Measurements from ENCODE around the gene PRKCB.
A peak's percentile ranks its signal among the peaks of the same experiment; 100 is the strongest.

The PRKCB gene

DNA sequence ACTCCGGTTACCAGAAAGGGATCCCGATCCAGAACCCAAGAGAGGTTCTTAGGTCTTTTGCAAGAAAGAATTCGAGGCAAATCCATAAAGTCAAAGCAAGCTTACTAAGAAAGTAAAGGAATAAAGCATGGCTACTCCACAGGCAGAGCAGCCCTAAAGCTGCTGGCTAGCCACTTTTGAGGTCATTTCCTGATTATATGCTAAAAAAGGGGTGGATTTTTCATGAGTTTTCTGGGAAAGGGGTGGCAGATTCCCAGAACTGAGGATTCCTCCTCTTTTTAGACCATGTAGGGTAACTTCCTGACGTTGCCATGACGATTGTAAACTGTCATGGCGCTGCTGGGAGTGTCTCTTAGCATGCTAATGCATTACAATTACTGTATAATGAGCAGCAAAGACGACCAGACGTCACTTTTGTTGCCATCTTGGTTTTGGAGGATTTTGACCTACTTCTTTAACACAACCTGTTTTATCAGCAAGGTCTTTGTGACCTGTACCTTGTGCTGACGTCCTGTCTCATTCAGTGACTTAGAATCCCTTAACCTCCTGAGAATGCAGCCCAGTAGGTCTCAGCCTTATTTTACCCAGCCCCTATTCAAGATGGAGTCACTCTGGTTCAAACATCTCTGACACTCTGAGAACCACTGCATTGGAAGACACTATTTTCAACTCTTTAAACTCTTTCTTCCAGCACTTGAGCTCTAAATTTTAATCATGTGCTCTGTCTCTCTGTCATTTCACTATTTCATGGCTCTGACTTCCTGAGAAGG lies 216.7 kb downstream of the PRKCB start:
- DNase-seq, result no peak

DNA sequence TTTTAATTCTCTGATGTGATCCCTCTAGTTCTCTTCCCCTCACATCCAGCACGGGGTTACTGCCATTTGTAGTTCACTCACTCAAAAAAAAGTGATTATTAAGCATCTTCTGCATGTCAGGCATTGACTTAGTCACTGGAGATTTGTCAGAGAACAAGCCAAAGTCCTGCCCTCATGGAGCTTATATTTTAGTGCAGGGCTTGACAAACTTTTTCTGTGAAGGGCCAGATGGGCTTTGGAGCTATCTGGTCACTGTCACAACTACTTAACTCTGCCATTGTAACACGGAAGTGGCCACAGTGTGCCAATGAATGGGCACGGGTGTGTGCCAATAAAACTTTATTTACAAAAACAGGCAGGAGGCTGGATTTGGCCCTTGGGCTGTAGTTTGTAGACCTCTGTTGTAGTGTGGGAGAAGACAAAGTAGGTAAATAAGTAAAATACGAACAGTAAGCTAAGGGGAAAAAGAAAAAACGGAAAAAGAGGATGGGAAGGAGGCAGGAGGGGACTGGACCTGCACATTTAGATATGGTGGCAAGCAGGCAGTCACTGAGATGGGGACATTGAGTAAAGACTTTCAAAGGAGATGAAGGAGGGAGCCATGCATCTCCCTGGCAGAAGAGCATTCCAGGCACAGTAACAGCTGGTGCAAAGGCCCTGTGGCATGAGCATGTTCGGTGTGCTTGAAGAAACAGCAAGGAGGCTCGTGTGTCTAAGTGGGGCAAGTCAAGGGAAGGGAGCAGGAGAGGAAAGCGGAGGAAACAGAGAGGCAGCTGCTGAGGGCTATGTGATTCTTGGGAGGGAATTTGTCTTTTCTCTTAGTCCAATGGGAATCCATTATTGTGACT lies 217.5 kb downstream of the PRKCB start:
- DNase-seq, result no peak

DNA sequence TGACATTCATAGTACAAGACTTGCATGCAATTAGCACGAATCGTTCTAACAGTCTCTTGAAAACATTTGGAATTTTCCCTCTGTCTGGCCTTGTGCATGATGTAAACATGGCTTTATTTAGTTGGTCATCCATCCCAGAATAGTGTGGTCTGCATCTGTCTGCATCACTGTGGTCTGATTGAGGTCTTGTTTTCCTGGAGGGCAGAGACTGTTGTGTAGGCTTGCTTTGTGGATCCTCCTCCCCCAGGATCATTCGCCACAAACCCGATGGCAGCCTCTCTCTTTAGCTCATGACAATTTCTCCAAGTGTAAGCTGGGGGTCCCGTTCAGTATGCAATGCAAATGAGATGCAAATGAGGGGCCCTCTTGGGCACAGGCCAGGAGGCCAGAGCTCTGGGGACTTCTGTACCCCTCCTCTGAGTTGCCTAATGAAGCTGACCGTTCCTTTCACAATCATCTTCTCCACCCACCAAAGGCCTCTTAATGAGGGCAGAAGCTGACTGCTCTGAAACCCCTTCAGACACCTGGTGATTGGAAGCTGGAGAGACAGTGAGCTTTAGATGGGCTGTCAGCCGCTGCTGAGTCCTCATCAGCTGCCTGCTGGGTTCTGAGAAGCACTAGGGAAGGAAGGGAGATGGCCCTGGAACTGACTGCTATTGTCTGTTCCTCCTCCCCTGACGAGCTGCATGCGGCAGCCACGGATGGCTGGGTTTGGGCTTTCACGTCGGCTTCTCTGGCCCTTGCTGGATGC lies 219.1 kb downstream of the PRKCB start:
- peak; percentile 89 for DNase-seq

DNA sequence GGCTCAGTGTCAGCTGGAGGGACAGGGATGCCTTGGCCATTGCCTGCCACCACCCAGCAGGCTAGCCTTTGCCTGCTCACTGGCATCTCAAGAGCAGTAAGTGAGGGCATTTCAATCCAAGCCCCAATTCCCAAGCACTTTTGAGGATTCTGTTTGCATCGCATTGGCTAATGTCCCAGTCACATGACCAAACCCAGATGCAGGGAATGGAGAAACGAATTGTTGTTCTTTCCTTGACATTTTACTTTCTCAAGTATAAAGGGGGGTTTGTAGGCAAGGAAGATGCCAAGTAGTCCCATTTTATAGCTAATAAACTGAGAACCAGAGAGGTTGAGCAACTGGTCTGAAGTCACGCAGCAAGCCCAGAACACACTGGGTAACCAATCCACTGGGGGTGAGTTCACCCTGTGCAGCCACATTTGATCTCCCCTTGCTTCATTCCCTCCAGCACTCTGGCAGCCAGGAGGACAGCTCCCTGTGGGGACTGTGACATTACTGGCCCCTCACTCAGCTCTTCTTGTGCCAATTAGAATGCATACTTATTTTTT lies 226.6 kb downstream of the PRKCB start:
- DNase-seq, result no peak

DNA sequence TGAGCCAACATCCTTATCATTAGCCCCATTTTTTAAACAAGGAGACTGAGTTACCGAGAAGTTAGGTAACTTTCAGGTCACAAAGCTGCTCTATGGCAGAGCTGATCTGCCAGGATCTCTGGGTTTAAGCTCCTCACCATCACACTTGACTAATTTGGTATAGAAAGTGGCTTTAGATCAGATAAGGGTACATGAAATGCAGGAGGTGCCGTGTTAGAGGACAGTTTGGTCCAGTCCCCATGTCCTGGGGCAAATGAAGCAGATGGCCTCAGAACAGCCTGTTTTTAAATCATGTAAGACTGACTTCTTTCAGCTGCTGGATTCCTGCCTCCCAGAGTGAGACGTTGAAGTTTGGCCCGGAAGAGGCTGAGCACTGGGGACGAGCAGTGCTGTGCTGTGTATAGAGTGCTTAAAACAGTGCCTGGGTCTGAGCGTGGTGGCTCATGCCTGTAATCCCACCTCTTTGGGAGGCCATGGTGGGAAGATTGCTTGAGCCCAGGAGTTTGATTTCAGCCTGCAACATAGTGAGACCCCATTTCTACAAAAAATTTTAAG lies 233.3 kb downstream of the PRKCB start:
- DNase-seq, result no peak

DNA sequence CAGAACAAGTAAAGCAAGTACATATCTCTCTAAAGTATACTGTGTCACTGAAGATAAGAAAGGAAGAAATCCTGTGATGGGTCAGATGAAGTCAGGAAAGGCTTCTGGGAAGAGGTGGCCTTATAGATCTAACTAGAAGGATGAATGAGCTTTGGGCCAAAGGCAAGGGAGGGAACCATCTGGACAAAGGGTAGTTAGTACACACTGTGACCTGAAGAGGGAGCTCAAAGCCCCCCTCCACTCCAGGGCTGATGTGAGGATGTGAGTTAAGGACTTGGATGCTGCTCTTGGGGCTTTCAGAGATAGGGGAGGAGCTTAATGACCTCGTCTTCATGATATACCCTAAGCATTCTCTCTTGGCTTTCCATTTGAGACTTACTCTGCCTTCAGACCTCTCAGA lies 235.1 kb downstream of the PRKCB start:
- peak; percentile 62 for DNase-seq

DNA sequence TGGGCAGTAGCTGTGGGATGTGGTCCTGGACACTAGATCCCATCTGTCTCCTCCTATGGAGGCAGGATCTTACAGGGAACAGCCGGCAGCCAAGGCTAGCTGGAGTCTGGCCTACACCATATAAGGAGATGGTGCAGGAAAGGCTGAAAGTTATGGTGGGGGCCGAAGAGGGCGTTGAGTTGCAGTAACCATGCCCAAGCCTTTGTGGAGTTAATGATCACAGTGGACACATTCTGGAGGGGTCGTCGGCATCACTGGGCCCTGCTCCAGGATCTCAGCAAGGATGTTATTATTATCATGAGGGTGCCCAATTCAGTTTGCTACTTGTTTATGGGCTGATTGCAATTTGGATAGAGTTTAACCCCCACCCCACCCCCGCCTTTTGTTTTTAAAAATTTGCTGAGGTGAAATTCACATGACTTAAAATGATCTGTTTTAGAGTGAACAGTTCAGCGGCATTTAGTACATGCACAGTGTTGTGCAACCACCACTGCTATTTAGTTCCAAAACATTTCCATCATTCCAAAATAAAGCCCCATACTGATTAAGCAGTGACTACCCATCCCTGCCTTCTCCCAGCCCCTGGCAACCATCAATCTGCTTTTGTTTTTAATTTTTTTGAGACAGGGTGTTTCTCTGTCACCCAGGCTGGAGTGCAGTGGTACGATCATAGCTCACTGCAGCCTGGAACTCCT lies 236.0 kb downstream of the PRKCB start:
- DNase-seq, result no peak

DNA sequence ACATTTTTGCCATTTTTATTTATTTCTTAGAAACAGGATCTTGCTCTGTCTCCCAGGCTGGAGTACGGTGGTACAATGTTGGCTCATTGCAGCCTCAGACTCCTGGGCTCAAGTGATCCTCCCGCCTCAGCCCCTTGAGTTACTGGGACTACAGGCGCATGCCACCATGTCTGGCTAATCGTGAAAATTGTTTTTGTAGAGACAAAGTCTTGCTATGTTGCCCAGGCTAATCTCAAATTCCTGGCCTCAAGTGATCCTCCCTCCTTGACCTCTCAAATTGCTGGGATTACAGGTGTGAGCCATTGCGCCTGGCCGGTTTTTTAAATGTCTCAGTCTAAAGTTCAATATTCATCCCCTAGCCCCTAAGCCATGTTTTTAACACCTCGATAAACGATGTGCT lies 237.5 kb downstream of the PRKCB start:
- DNase-seq, result no peak

DNA sequence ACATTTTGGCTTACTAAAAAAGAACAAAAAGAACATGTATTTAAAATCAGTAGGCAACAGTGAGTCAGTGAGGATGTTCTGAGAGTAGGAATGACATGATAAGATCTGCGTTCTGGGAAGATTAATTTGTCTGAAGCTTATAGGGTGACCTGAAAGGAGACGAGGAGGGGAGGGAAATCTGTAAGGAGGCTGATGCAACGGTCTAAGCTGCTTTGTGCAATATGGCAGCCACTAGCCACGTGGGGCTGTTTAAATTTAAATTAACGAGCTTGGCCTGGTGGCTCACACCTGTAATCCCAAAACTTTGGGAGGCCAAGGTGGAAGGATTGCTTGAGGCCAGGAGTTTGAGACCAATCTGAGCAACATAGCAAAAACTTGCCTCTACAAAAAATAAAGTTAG lies 238.8 kb downstream of the PRKCB start:
- DNase-seq, result no peak

DNA sequence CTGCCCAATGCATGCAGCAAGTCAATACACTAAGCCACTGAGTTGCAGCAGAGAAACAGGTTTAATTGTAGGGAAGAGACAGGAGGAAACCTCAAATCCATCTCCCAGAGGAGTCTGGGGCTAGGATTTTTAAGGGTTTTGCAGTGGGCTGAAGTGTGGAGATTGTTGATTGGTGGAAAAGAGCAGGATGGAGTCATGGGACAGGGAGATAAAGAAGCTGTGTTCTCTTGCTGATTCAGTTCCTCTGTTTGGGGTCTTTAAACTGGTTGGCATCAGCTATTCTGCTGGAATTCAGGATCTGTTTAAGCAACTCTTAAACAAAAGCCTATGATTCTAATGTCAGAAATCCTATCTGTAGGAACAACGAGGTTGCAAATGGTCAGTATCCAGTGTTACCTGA lies 239.5 kb downstream of the PRKCB start:
- no peak for DNase-seq

DNA sequence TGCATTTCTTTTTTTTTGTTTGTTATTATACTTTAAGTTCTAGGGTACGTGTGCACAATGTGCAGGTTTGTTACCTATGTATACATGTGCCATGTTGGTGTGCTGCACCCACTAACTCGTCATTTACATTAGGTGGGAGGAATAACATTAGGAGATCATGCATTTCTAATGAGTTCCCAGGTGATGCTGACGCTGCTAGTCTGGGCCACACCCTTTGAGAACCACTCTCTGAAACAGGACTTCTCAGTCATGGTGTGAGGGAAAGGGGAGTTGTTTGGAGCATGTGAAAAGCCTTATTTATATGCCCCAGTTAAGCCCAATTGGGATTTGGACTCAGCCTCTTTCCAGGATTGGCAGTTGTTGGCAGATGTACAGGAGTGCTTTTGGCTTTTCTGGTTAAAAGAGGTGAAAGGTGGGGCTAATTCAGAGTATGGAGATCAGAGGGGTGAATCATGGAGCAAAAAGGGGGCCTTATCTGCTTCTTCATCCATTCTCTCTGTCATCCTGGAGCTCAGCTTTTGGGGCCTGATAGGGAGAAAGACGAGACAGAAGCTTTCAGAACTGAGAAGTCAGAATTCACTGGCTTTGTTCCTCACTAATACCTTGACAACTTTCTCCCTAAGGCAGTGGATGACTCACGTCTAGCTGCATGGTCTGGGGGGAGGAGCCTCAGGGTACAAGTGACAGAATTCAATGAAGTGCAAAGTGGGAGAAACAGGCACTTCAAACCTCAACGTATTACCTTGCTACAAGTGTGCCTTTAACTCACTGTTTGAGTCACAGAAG lies 240.3 kb downstream of the PRKCB start:
- DNase-seq, result no peak

DNA sequence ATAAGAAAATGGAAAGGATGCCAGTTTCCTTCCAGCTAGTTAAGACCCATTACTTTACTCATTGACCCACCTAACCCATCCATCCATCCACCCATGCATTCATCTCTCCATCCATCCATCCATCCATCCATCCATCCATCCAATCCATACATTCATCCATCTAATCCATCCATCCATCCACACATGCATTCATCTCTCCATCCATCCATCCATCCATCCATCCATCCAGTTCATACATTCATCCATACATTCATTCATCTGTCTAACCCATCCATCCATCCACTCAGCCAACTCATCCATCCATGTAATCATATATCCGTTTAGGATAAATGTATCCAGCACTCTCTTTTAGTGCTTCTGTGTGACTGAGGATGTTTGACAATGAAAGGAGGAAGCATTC lies 241.5 kb downstream of the PRKCB start:
- no peak for DNase-seq

DNA sequence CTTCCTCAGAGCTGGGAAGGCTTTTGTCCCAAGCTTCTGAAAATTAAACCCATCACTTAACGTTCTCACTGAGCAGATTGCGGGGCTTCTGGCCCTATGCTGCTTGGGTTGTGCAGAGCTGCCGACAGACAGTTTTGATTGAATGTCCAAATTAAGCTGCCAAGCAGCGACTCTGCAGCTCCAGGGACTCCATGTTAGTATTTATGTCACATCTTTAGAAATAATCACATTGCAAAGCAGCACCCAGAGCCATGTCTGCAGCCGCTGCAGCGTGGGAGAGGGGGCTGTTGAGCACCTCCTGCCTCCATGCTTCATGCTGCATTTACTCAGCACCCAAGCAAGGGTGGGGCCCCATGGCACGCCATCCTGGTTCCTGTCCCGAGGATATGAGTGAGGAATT lies 242.2 kb downstream of the PRKCB start:
- DNase-seq, result no peak

DNA sequence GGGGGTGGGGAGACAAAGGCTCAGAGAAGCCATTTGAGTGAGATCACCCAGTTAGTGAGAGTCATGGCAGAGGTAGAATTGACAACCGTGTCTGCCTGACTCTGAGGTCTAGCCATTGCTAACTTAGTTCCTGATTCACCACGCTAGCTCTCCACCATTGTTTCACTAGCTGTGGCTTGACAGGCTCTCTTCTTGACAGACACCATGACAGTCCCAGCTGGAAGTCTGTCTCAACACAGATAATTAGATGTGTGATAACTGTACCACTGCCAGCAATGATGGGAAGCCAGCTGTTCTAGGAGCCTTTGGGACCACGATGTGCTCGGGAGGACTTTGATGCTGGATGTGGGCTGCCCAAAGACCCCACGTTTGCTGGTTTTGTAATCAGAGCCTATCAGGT lies 249.9 kb downstream of the PRKCB start:
- no peak for DNase-seq

DNA sequence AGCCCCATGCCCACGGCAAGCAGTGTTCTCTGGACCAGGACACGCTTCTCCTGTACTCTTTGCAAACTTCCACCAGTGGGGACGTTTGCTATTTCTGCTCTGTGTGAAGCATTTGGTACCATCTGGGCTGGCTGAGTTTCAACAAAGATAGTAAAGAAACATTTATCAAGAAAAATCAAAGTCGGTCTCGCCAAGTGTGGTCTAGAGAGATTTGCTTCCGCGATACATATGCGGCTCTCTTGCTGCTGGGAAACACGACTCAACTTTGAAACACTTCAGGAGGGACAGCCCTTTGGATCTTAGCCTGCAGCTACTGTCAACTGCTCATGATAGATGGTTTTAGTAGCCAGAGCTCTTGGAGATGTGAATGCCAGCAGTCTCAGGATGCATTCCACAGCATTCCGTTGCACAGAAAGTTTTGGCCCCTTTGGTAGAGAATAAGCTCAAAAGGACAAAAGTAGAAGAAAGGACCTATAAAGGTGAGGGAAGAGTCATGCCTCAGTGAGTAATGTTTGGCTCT lies 252.2 kb downstream of the PRKCB start:
- no peak for DNase-seq

DNA sequence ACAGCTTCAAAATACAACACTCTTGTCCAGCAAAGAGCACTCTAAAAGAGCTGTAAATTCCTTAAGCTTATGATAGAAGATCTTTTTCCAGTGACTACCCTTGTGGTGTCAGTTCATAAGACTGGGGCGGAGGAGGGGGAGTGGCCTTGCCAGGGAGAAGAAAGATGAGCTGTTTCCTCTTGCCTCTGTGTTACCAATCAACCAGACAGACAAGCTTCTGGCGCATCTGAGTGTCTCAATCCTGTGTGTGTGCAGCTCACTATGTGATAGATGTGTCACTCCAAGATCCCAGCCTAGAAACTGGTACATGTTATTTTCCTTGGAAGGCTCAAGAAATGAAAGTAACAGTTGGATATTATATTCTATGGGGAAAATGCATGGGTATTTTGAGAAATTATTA lies 253.0 kb downstream of the PRKCB start:
- DNase-seq, result no peak

DNA sequence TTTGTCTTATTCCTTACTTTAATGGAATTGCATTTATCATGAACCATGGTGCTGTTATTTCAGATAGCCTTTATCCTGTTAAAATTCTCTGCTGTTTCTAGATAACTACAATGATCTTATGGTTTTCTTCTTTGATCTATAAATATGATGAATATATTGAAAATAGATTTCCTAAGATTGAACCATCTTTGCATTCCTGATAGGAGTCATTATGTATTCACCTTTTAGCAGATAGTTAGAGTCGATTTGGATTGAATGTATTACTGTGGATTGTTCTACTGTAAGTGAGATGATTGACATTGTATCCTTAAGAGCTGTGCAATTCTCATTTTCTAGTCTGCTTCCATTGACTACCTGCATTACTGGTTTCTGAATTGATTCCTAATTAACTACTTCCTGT lies 255.3 kb downstream of the PRKCB start:
- no peak for DNase-seq

DNA sequence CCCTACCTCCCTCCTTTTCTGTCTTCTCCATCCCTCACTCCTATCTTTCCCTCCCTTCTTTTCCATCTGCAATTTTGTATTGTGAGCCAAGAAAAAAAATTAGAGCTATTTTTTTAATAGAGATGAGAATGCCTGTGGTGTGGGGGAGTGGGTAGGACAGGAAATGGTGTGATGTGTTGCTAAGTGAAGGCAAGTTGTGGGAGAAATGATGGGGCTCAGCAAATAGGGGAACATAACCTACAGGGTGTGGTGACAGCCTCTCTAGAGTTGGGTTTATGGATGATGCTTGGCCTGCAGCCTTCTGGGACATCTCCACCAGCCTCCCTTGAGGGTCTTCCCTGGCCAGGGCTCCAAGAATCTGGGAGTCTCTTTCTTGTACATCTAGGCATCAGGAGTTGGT lies 257.3 kb downstream of the PRKCB start:
- no peak for DNase-seq

DNA sequence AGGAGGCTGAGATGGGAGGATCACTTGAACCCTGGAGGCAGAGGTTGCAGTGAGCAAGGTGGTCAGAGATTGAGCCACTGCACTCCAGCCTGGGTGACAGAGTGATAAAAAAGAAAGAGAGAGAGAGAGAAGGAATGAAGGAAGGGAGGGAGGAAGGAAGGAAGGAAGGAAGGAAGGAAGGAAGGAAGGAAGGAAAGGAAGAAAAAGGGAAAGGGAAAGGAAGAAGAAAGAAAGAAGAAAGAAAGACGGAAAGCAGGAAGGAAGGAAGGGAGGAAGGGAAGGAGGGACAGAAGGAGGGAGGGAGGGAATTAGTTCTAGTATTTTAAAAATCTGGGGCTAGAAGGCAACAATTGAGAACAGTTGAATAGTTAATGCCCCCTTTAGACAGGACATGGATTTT lies 258.9 kb downstream of the PRKCB start:
- DNase-seq, result no peak

DNA sequence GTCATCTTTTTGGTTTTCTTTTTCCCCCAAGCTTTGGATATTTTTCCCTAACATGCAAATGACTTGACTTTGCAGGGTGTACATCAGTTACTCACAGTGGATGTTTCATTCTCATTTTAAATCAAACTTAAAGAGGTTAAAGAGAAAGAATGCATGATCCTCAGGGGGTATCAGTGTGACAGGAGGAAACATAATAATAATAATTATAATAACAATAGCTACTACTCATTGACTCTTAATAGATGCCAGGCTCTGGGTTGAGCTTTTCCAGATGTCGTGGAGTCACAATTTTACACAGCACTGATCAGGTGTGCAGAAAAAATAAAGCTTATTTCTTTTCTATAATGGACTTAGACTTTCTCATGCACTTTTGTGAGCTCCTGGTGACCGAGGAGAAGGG lies 263.1 kb downstream of the PRKCB start:
- no peak for DNase-seq

DNA sequence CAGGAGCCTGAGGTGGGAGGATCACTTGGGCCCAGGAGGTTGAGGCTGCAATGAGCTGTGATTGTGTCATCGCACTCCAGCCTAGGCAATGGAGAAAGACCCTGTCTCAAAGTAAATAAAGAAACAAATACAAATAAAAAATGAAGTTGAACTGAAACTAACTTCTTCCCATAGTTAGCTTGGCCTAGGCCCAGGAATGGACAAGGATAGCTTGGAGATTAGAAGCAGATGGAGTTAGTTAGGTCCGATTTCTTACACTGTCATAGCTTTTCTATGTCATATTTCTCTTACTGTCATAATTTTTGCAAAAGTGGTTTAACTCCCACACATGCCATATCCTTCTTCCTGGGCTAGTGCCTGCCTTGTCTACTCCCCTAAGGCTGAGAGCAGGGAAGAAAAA lies 265.6 kb downstream of the PRKCB start:
- no peak for DNase-seq
